Activated CD8-positive, alpha-beta memory T cell treated with anti-CD3 and anti-CD28 coated beads, Interleukin-2, amount 10 ng/mL, durations not matched to agents 7 days and 5 days (primary cell): Measurements from ENCODE around the gene TSC22D3. TPM values are rescaled to one million over a fixed set of nuclear protein-coding genes. Genes with fewer than 3 reads are reported as not detected.

Experiments
- ATAC-seq: fragments of 150-1000 bp; cut with Tn5 transposase; one replicate; pipeline ENCODE4 v1.10.0; 2021; ENCODE audit warnings: moderate library complexity
- CTCF ChIA-PET: fragments of 350-600 bp; sonication (Branson Sonifier 250); formaldehyde crosslinking; loops from one replicate; lab custom pipeline; 2021; ENCODE audit warnings: antibody characterized with exemption; lab: Charles Lee
- DNase-seq: peaks from one replicate; pipeline ENCODE4 v3.0.0-alpha.2; 2020
- H3K27ac Mint-ChIP-seq: one replicate; pipeline ENCODE4 v1.8.0; 2021; ENCODE audit warnings: mild to moderate bottlenecking, mixed read lengths
- H3K27me3 Mint-ChIP-seq: one replicate; pipeline ENCODE4 v1.8.0; 2021; ENCODE audit warnings: mixed read lengths
- H3K36me3 Mint-ChIP-seq: one replicate; pipeline ENCODE4 v1.8.0; 2021; ENCODE audit warnings: mild to moderate bottlenecking, mixed read lengths
- H3K4me1 Mint-ChIP-seq: one replicate; pipeline ENCODE4 v1.8.0; 2021; ENCODE audit warnings: mixed read lengths
- H3K4me3 Mint-ChIP-seq: one replicate; pipeline ENCODE4 v1.8.0; 2021; ENCODE audit warnings: mild to moderate bottlenecking, moderate library complexity, mixed read lengths
- H3K9me3 Mint-ChIP-seq: one replicate; pipeline ENCODE4 v1.8.0; 2022; ENCODE audit warnings: low read depth, mixed read lengths
- total RNA-seq, 2 experiments: library from RNA; stranded (reverse); gene quantifications; one replicate each; pipeline ENCODE4 v1.2.3, GENCODE V29; 2021

TSC22D3 gene
- total RNA-seq, 2 experiments from 2014 or later: 37.1 to 57.2 TPM

DNA sequence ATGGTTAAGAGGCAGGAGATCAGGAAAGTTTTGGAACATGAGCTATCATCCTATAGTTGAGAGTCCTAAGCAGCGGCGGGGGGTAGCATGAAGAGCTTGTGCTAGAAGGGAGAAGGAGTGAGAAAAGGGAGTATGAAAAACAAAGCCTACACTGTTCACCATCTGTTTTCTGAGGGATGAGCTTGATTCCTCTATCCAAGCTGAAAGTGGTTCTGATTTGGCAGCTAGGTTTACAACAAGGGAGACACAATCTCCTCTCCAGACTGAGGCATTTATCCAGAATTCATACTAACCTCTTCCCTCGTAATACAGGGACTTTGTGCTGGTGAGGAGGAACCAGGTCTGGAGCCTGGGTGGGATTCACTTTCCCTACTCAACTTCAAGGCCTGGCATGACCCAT lies 23.5 kb downstream of the TSC22D3 start:
- ATAC-seq: no peak
- H3K4me1 Mint-ChIP-seq: peaks cover 7% of the 10 kb centered on the region
- no peaks in the 10 kb centered on the region for H3K9me3 Mint-ChIP-seq
- H3K27ac Mint-ChIP-seq: no peak overlapping the region
- no peaks in the 10 kb centered on the region for H3K36me3 Mint-ChIP-seq
- DNase-seq: no peak
- no peaks in the 10 kb centered on the region for H3K27me3 Mint-ChIP-seq
- CTCF ChIA-PET: no interaction called here
- no peak overlapping the region for H3K4me3 Mint-ChIP-seq

DNA sequence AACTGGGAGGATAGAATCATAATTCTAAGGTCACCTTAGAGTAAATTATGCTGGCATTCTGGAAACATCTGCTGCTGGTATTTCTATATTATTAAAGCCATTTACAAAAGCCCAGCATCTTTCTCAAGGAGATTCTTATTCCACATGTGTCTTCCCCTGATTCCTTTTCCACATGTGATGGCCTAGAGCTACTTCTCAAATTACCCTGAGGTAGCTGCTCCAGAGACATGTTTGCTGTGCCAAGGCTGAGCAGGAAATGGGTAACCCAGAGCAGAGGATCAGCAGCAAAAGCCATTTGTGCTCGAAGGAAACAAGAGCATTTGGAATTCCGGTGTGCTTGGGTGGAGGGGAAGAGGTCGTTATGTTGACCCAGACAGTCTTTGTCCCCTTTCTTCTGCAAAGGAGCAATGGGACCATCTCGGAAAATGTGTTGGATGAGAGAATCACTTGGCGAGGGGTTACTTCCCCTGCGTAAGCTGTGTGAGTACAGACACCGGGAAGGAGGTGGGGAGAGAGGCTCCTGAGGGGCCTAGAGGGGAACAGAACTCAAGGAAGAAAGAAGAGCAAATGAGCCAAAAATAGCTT lies 24.6 kb downstream of the TSC22D3 start:
- H3K36me3 Mint-ChIP-seq: no peaks in the 10 kb centered on the region
- CTCF ChIA-PET: interaction anchor here (0.8 to 1.4 kb wide), 2 partner anchors 24 to 33 kb away, joined by 3 read pairs; no protein-coding TSS in a partner anchor

DNA sequence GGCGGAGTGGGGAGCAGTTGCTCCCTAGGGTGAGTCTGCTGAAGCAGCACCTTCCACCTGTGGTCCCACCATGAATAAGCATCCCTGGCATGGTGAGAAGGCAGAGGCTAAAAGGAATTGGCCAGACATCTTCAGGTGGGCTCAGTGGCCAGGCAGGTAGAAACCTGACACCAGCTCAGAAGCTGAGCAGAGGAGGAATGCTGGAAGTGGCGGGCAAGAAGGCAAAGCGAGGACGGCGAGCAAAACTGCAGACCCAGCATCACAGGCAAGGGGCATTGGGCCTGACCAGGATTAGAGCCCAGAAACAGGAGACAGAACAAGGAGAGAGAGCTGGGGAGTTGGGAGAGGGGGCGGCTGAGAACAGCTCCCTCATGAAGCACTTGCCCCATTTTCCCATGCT lies 25.3 kb downstream of the TSC22D3 start:
- H3K4me1 Mint-ChIP-seq: peaks cover 1% of the 10 kb centered on the region
- DNase-seq (no peak), ATAC-seq (no peak)
- H3K27ac Mint-ChIP-seq: no peak overlapping the region
- no peaks in the 10 kb centered on the region for H3K36me3 Mint-ChIP-seq
- CTCF ChIA-PET: interaction anchor here (0.8 to 1.4 kb wide), 2 partner anchors 24 to 33 kb away, joined by 3 read pairs; no protein-coding TSS in a partner anchor
- no peaks in the 10 kb centered on the region for H3K27me3 Mint-ChIP-seq
- H3K4me3 Mint-ChIP-seq: no peak overlapping the region
- no peaks in the 10 kb centered on the region for H3K9me3 Mint-ChIP-seq

More for the DNA sequence above, 24.6 kb downstream of the TSC22D3 start:
- ATAC-seq (no peak), DNase-seq (no peak)
- Mint-ChIP-seq H3K9me3 (no peaks in the 10 kb centered on the region), H3K27me3 (no peaks in the 10 kb centered on the region), H3K4me3 (no peak overlapping the region), H3K4me1 (peaks cover 7% of the 10 kb centered on the region), H3K27ac (no peak overlapping the region)

DNA sequence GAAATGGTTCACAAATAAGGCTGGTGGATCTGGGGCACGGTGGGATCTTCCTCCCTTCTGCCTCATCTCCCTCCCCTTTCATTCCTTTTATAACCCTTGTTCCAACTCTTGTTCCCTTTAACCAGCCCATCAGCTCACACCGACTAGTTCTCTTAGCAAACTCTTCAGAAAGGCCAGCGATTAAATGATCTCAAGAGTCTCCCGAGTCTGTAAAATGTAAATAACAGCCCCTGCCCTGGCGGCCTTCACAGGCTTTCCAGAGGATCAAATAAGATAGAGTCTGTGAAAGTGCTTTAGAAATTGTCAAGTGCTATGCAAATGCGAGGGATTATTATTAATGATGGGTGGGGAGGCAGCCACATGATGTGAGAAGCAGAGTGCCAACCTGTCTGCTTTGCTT lies 27.1 kb downstream of the TSC22D3 start:
- no peaks in the 10 kb centered on the region for H3K36me3 Mint-ChIP-seq
- no peak for ATAC-seq
- no peak for DNase-seq

DNA sequence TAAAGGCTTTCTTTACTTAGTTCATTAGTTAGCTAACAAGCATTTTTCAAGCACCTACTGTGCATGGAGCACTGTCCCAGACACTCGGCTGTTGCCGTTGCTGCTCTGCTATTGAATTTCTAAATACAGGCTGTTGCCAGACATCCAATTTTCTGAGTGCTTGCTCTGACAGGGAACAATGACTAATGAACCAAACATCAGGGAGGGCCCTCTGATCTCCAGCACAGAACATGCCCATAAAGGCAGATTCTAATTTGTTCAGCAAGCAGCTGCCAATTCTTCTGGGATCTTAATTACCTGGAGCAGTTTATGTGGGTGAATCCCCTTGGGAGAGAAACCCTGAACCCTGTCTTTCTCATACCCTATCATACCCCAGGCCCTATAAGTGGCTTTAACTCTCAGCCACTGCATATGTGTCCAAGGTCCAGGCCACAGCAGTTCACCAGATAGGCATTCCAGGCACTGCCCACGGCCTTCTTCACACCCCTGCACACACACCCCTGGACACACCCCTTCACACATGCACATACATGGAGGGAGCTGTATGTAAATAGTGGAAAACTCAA lies 27.9 kb downstream of the TSC22D3 start:
- H3K4me1 Mint-ChIP-seq: peaks cover under 1% of the 10 kb centered on the region
- ATAC-seq (no peak), DNase-seq (no peak)
- no peaks in the 10 kb centered on the region for H3K27me3 Mint-ChIP-seq
- H3K4me3 Mint-ChIP-seq: no peak overlapping the region
- H3K27ac Mint-ChIP-seq: no peak overlapping the region
- H3K9me3 Mint-ChIP-seq: no peaks in the 10 kb centered on the region
- H3K36me3 Mint-ChIP-seq: no peaks in the 10 kb centered on the region
- CTCF ChIA-PET: interaction anchor here (1.2 kb wide), 1 partner anchor 28 kb away, joined by 4 read pairs; the partner anchor contains the start of gene TSC22D3

More for the DNA sequence above, 27.1 kb downstream of the TSC22D3 start:
- CTCF ChIA-PET: no interaction called here
- Mint-ChIP-seq H3K9me3 (no peaks in the 10 kb centered on the region), H3K27me3 (no peaks in the 10 kb centered on the region), H3K4me3 (no peak overlapping the region), H3K4me1 (no peaks in the 10 kb centered on the region), H3K27ac (no peak overlapping the region)

DNA sequence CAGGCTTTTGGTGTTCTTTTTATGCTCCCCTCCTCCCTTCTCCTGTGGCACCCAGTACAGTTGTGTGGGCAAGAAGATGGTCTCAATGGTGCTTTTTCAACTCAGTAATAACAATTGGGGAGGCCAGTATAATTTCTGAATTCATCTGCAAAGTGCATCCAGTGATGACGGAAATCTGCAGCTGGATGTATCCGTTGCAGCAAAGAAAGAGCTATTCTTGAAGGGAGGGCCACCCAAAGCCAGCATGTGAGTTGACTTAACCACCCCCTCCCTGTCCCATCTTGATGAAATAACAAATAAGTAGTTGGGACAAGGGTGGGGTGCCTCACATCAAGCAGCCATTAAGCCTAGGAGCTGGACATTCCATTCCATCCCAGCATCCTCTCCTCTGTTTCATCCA lies 30.7 kb downstream of the TSC22D3 start:
- no peaks in the 10 kb centered on the region for H3K27me3 Mint-ChIP-seq

DNA sequence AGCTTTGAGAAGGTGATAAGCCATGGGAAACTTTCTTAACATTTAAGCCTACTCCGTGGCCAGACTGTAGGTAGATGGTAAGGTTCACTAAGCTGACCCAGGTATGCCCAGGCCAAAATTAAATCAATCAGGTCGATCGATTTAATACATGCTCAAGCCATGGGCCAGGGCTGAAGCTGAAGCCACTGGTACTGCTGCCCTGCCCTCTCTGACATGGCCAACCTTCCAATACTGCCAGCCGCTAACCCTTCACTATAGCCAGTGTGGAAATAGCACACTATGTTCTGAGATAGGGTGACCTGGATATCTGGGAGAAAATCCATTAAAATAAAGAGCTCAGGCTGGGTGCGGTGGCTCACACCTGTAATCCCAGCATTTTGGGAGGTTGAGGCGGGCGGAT lies 31.6 kb downstream of the TSC22D3 start:
- Mint-ChIP-seq H3K4me3 (no peak overlapping the region), H3K4me1 (peaks cover 14% of the 10 kb centered on the region), H3K36me3 (no peaks in the 10 kb centered on the region), H3K9me3 (no peaks in the 10 kb centered on the region), H3K27me3 (no peaks in the 10 kb centered on the region), H3K27ac (no peak overlapping the region)
- ATAC-seq (no peak), DNase-seq (no peak)
- CTCF ChIA-PET: interaction anchor here (2.0 to 2.7 kb wide), 2 partner anchors 32 to 71 kb away, joined by 12 to 14 read pairs; partner anchors contain the start of genes NCBP2L and TSC22D3

More for the DNA sequence above, 30.7 kb downstream of the TSC22D3 start:
- DNase-seq: no peak
- no peaks in the 10 kb centered on the region for H3K9me3 Mint-ChIP-seq
- CTCF ChIA-PET: interaction anchor here (2.0 to 2.7 kb wide), 2 partner anchors 31 to 72 kb away, joined by 12 to 14 read pairs; partner anchors contain the start of genes NCBP2L and TSC22D3
- H3K36me3 Mint-ChIP-seq: no peaks in the 10 kb centered on the region
- no peak overlapping the region for H3K4me3 Mint-ChIP-seq
- peaks cover 14% of the 10 kb centered on the region for H3K4me1 Mint-ChIP-seq
- H3K27ac Mint-ChIP-seq: no peak overlapping the region
- no peak for ATAC-seq

DNA sequence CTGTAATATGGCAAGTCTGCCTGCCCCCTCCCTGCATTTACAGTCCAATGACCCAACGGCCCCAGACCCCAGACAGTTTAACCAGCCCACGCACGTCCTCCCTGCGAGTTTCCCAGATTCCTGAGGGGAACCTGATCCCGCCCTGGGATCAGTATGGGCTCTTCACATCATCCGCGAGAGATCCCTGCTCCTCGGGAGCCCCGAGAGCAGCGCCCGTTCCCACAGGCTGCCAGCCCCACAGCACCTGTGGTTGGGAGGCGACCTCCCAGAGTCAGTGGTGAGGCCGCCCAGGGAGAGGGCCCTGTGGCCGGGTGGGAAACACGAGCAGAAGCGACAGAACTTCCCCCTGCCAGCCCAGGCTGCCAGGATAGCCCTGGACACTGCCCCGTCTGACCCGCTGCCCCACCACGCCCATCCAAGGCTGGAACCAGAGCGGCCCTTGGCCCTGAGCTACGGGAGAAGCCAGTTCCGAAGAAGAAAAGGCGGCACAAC lies 32.8 kb downstream of the TSC22D3 start:
- H3K27me3 Mint-ChIP-seq: no peaks in the 10 kb centered on the region
- CTCF ChIA-PET: interaction anchor here (1.6 to 2.0 kb wide), 4 partner anchors 25 to 70 kb away, joined by 4 to 14 read pairs (median 10); partner anchors contain the start of gene NCBP2L
- no peaks in the 10 kb centered on the region for H3K9me3 Mint-ChIP-seq
- peaks cover 14% of the 10 kb centered on the region for H3K4me1 Mint-ChIP-seq
- ATAC-seq (no peak), DNase-seq (no peak)
- H3K36me3 Mint-ChIP-seq: no peaks in the 10 kb centered on the region
- H3K4me3 Mint-ChIP-seq: peak overlapping the region; percentile 68
- peak overlapping the region; percentile 98 for H3K27ac Mint-ChIP-seq

DNA sequence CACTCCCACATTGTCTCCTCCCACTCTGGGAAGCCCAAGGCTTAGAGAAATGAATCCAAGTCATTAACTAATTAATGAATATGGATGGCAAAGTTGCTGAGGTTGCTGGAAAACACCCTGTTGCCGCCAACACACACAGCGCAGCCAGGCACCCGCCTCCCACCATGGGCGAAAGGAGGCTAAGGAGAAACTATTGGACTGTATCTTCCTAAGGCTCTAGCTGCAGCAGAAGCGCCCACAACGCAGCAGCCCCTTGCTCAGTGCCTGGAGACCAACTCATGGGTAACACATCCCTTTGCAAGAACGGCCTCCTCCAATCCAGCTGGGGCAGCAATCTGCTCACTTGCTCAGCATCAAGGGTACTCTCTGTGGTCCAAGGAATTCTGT lies 34.2 kb downstream of the TSC22D3 start:
- CTCF ChIA-PET: interaction anchor here (0.7 to 1.6 kb wide), 6 partner anchors 23 to 607 kb away, joined by 3 to 14 read pairs (median 4); partner anchors contain the start of genes NCBP2L and PRPS1
- no peaks in the 10 kb centered on the region for H3K9me3 Mint-ChIP-seq

DNA sequence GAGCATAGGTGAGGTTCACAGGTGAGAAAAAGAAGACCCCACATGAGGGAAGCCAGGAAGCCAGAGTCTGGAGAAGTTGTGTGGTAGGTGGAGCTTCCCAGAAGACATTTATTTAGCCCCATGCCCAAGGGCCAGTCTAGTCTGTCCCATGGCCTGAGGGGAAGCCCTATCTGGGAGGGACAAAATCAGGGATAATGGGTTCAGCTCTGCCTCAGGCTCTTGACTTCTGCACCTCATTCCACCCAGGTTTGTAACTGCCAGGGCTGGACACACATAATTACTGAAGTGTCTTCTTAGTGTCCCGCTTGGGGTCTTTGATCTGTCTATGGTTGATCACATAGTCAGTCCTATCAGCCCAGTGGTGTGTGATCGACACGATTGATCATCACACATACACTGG lies 36.0 kb downstream of the TSC22D3 start:
- CTCF ChIA-PET: no interaction called here
- no peak for DNase-seq
- no peak overlapping the region for H3K4me3 Mint-ChIP-seq

More for the DNA sequence above, 34.2 kb downstream of the TSC22D3 start:
- Mint-ChIP-seq H3K4me1 (peaks cover 14% of the 10 kb centered on the region), H3K36me3 (no peaks in the 10 kb centered on the region), H3K27me3 (no peaks in the 10 kb centered on the region), H3K27ac (peak overlapping the region; percentile 98), H3K4me3 (peak overlapping the region; percentile 68)
- ATAC-seq (peak; percentile 5), DNase-seq (no peak)

DNA sequence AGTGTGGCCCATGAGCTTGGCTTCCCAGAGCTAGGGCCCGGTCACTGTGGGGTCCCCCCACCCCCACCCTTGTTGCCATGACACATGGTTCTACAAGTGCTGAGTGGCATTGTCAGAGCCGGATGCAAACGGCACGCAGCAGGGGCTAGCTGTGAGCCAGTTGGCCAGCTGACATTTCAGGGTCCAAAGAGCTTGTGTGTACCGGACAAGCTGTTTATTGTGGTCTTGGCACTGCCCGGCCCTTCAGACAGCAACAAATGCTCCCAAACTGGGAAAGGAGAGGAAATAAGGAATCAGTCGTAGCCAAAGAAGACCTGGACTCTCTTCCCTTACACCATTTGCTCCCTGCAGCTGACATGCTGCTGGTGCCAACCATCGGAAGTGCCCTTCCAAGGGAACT lies 36.8 kb downstream of the TSC22D3 start:
- peaks cover 14% of the 10 kb centered on the region for H3K4me1 Mint-ChIP-seq
- ATAC-seq (no peak), DNase-seq (no peak)
- H3K36me3 Mint-ChIP-seq: no peaks in the 10 kb centered on the region
- no peak overlapping the region for H3K27ac Mint-ChIP-seq
- H3K4me3 Mint-ChIP-seq: no peak overlapping the region
- H3K9me3 Mint-ChIP-seq: no peaks in the 10 kb centered on the region
- CTCF ChIA-PET: interaction anchor here (1.1 kb wide), 1 partner anchor 12 kb away, joined by 3 read pairs; no protein-coding TSS in a partner anchor
- no peaks in the 10 kb centered on the region for H3K27me3 Mint-ChIP-seq

More for the DNA sequence above, 36.0 kb downstream of the TSC22D3 start:
- no peaks in the 10 kb centered on the region for H3K36me3 Mint-ChIP-seq
- H3K9me3 Mint-ChIP-seq: no peaks in the 10 kb centered on the region
- ATAC-seq: no peak
- peaks cover 14% of the 10 kb centered on the region for H3K4me1 Mint-ChIP-seq
- no peak overlapping the region for H3K27ac Mint-ChIP-seq
- H3K27me3 Mint-ChIP-seq: no peaks in the 10 kb centered on the region

DNA sequence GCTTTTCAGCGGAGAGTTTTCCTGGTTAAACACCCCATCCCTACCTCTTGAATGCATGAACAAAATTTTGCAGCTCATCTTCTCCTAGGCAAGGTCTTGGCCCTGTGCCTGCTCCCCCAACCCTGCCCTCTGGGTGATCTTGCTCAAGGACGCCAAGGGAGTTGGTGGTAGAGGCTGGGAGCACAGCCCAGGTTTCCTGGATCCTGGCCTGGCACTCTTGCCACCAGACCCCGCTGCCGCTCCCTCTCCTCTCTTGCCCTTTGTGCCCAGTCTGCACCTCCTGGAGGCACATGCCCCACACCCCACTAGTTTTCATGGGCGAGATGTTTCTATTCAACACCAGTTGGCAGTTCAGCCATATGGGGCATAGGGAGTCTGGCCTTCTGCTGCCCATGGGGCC lies 37.3 kb downstream of the TSC22D3 start:
- H3K27ac Mint-ChIP-seq: no peak overlapping the region
- ATAC-seq: no peak
- no peak overlapping the region for H3K4me3 Mint-ChIP-seq

DNA sequence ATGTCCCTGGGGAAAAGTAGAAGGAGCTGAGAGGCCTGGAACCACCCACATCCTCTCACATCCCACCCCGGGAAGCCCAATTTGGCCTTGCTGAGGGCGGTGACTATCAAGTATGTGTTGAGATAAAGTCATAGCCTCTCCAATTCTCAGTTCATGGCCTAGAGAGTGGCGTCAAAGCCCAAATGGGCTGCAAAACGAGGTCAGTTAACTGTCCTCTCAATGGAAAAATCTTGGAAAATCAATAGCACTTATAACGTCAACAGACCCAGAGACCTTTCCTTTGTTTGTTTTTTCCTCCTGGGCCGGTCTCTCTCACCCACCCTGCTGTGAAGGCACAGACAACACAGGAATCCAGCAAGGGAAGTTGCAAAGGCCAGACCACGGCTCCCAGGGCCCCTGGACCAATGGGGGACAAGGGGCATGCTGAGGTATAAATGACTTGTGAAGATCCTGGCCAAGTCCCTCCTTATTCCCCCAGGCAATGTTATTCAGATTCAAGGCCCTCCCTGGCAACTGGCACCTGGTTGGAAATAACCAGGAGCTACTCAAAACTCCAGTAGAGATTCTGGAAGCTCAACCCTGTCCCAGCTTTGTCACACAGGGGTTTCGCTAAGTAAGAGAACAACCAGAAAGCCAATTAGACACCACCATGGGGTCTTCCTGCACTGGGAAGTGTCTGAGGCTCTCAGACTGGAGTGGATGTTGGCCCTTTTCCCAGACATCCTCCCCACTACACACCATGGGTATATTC lies 38.6 kb downstream of the TSC22D3 start:
- Mint-ChIP-seq H3K9me3 (no peaks in the 10 kb centered on the region), H3K36me3 (no peaks in the 10 kb centered on the region), H3K4me3 (no peak overlapping the region), H3K27ac (no peak overlapping the region), H3K4me1 (peaks cover 7% of the 10 kb centered on the region), H3K27me3 (no peaks in the 10 kb centered on the region)
- DNase-seq (no peak), ATAC-seq (no peak)
- CTCF ChIA-PET: interaction anchor here (0.7 kb wide), 1 partner anchor 18 kb away, joined by 3 read pairs; no protein-coding TSS in a partner anchor

More for the DNA sequence above, 37.3 kb downstream of the TSC22D3 start:
- no peak for DNase-seq
- Mint-ChIP-seq H3K9me3 (no peaks in the 10 kb centered on the region), H3K36me3 (no peaks in the 10 kb centered on the region), H3K4me1 (peaks cover 14% of the 10 kb centered on the region), H3K27me3 (no peaks in the 10 kb centered on the region)
- CTCF ChIA-PET: interaction anchor here (1.1 kb wide), 1 partner anchor 12 kb away, joined by 3 read pairs; no protein-coding TSS in a partner anchor
